GM21576 (cell line): Measurements from ENCODE around the gene MSANTD7.
"Not testable (repeated sequence)": the region's sequence is repeated elsewhere in the genome, so short reads cannot be mapped to it uniquely, and the experiment has no call there.

Experiments
- ATAC-seq: cut with Tn5 transposase; IDR thresholded peaks from one replicate; pipeline ENCODE4 v1.9.1; 2021; ENCODE audit warnings: mild to moderate bottlenecking, moderate library complexity; ENCODE audit not compliant: unreplicated experiment

Gene MSANTD7

DNA sequence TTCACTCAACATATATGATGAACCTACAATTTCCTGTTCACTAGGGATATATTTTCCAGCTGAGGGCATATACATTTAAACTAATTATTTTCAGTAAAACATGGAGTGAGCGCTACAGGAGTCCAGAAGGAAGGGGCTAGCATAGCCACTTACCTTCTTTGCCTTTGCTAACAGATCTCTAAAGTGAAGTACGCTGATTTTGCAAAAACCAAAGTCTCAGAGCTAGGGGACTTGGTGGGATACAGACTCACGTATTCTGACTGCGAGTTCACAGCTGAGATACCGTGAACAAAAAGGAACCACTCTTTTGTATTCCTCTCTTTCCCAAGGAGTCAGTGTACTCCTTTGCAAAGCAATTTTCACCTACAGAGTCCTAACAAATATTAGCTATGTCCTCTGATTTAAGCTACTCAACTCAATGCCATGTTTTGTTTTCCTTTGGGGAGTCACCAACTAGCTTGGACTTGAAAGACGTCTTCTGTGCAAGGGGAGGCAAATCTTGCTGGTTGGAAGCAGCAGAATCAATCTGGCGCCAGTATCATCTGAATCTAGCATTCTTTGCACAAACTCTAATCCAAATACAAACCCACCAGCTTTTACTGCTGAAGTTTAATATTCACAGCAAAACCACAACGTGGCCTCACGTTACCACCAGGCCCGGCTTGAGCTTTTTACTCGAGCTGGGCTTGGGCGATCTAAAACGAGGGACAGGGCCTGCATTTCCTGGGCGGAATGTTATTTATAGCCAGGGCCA lies 926 bp upstream of the MSANTD7 start:
- ATAC-seq, result no peak

DNA sequence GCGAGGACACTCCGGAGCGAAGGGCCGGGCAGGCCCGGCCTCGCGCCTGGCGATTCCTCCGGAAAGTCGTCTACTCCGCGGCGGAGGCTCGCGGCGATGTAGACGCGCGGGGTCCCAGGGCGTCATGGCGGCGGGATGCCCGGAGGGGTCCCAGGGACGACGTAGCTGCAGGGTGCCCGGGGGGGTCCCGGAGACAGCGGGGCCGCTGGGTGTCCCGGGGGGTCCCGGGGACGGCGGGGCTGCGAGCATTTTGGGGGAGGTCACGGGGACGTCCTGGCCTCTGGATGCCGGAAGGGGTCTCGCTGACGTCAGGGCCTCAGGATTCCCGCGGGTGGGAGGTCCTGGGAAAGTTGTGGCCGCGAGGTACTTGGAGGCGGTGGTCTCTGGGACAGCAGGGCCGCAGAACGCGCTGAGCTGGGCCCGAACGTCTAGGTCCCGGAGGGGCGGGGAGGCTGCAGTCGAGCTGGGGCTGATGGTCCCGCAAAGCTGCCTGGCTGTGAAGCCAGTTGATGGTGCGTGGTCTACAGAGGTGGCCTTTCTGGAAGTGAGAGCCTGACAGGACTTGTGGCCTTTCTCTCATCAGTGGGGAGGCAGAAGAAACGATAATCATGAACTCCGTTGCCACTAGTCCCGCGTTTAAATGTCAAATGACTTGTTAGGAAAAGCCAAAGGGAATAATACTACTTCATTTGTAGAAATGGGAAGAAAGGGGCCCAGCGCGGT lies 637 bp downstream of the MSANTD7 start:
- ATAC-seq, result peak; percentile 4

DNA sequence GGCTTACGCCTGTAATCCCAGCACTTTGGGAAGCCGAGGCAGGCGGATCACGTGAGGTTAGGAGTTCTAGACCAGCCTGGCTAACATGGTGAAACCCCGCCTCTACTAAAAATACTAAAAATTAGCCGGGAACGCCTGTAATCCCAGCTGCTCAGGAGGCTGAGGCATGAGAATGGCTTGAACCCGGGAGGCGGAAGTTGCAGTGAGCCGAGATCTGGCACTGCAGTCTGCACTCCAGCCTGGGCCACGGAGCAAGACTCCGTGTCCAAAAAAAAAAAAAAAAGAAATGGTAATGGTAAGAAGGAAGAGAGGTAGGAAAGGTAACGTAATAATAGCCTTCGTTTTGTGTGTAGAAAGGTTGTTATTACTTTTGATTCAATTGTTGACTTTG lies 1.2 kb downstream of the MSANTD7 start:
- ATAC-seq, result no peak

DNA sequence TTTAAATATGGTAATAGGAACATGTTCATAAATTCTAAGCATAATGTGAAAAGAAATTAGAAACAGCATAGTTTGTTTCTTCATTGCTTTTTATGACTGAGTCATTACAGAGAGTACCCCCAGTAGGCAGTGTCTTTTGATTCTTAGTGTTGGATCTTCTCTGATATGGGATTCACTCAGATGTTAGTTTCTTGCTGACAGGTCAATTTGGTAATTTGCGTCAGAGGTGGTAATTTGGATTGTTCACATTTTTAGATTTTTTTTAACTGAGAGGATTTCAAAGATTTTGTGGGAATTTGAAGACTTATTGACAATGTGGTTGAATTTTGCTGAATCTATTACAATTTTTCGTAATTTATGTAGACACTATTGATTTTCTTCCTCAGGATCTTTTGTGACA lies 2.1 kb downstream of the MSANTD7 start:
- ATAC-seq, result no peak

DNA sequence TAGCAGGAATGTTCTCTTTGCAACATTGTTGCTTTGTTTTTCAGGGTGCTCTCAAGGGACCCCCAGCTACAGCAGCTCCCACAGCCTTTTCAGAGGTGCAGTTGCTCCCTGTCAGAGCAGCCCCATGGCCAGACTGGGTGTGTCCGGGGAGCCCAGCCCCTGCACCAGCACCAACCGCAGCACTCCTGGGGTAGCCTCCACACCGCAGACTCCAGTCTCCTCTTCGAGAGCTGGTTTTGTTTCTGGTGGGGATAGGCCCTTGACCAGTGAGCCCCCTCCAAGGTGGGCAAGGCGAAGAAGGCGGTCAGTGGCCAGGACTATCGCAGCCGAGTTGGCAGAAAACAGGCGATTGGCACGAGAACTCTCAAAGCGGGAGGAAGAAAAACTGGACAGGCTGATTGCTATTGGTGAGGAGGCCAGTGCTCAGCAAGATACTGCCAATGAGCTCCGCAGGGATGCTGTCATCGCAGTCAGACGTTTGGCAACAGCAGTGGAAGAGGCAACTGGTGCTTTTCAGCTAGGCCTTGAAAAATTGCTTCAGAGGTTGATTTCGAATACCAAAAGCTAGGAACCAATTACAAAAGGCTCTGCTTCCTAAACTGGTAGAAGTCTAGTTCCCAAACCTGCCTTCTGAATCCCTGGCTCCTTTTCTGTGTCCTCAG lies 5.4 kb downstream of the MSANTD7 start:
- no peak for ATAC-seq

DNA sequence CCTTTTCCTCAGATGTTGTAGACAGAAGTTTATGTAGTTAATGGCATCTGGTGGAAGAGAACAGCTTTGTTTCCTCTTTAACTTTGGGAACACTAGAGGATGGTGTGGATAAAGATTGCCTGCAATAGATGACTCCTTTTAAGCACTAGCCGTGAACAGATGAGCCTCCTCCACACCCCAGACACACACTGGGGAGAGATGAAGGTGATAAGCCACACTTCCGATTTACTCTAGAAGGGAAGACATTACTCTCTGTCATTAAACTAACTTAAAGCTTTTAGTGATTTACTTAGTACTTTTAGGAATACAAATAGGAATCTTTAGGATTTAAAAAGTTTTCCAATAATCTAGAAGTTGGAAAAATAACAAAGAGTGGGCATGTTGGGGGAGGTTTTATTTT lies 6.8 kb downstream of the MSANTD7 start:
- no peak for ATAC-seq

DNA sequence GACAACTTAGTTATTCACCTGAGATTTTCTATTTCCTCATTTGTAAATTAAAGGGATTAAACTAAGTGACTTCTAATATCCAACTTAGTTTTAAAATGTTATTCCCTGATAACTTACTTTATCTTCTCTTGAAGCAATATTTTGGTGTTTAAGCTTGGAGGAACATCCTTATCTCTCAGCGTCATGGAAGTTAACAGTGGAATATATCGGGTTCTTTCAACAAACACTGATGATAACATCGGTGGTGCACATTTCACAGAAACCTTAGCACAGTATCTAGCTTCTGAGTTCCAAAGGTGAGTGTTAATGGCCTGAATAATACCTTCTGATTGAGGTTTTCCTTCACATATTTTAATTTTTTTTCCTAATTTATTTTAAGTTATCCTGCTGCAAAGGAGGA lies 14.1 kb downstream of the MSANTD7 start:
- ATAC-seq, result no peak

DNA sequence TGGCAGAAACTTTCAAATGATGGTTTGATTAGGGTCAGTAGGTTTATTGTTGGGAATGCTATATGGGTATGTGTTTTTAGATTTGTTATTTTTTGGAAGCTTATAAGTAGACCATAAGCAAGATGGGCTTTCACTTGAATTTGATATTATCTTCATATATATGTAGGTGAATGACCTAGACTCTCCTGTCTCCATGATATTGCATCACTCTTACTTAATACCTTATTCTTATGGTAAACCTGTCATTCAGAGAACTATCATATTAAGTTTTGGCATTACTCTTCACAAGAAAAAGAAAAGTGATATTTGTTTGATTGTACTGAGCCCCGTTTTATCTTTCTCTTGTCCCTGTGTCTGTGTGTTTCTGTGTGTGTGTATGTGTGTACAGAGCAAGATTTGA lies 17.3 kb downstream of the MSANTD7 start:
- ATAC-seq, result no peak

DNA sequence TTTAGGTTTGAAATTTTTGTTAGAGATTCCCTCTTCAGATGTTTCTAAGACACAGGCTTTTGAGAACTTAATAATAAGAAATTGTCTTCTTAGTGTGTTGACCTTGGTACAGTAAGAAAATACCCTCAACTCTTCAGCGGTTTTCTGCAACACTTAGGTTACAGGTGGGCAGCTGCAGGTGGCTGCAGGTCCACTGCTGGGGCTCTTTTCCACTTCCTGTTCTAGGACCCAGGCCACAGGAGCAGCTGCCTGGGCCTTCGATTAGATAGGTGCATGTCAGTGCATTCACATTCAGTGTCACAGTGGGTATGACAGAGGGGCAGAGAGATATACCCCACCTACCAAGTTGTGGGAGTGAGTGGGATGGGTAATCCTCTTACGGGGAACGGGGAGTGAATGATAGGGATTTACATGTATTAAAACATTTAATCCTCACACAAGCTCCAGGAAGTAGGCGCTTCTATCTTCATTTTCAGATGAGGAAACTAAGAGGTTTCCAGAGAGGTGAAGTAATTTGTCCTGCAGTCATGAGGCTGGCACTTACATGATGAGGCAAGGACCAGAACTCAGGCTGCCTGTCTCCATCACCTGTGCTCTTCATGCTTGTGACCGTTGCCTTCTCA lies 20.3 kb downstream of the MSANTD7 start:
- no peak for ATAC-seq

DNA sequence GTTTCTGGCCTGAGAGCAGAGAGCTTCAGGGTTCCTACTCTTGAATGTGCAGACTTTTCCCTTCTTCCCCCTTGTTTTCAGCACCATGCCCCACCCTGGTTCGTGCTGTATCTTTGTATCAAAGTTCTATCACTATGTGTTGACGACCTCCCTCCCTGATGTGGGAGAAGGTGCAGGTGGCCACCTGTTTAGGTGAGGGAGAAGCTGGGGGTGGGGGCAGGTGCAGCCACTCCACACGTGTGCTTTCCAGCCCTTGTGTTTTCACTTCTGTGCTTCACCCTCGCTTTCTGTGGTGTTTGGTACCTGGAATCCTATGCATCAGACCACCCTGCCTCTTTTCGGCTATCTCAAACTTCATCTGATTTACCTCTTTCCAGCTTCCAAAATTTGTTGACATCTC lies 20.9 kb downstream of the MSANTD7 start:
- ATAC-seq, result no peak

DNA sequence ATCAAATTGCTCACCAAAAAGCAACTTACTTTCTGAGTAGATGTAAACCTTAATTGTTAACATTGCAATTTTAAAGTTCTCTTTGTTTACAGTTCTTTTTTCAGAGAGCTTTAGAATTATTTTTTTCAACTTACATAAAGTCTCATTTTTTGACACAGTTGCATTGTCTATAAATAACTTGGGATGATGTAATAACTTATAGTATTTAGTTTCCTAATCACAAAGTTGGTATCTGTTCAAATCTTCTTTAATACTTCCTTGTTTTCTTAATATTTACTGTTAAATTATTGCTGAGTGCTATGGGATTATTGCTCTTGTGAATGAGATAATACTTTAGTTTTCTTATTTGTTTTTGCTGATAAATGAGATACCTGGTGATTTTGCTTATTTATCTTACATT lies 21.7 kb downstream of the MSANTD7 start:
- ATAC-seq, result no peak

DNA sequence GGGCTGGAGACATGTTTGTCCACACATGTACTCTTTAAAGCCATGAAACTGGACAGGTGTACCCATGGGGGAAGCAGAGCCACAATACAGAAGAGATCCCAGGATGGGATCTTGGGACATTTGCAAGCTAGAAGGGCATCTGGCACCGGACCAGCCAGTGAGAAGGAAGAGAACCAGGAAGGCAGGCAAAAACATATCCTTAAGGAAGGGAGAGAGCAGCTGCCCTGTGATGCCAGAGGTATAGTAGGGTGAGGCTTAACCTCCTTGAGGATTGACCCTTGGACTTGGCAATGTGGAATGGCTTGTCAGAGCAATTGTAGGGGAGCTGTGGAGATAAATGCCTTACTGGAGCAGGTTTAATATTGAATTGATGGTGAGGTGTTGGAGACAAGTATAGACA lies 22.7 kb downstream of the MSANTD7 start:
- ATAC-seq, result no peak

DNA sequence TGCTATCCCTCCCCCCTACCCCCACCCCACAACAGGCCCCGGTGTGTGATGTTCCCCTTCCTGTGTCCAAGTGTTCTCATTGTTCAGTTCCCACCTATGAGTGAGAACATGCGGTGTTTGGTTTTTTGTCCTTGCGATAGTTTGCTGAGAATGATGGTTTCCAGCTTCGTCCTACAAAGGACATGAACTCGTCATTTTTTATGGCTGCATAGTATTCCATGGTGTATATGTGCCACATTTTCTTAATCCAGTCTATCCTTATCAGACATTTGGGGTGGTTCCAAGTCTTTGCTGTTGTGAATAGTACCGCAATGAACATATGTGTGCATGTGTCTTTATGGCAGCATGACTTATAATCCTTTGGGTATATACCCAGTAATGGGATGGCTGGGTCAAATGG lies 26.4 kb downstream of the MSANTD7 start:
- ATAC-seq, result not testable (repeated sequence)

DNA sequence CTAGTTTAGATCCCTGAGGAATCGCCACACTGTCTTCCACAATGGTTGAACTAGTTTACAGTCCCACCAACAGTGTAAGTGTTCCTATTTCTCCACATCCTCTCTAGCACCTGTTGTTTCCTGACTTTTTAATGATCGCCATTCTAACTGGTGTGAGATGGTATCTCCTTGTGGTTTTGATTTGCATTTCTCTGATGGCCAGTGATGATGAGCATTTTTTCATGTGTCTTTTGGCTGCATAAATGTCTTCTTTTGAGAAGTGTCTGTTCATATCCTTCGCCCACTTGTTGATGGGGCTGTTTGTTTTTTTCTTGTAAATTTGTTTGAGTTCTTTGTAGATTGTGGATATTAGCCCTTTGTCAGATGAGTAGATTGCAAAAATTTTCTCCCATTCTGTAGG lies 26.8 kb downstream of the MSANTD7 start:
- ATAC-seq, result not testable (repeated sequence)

DNA sequence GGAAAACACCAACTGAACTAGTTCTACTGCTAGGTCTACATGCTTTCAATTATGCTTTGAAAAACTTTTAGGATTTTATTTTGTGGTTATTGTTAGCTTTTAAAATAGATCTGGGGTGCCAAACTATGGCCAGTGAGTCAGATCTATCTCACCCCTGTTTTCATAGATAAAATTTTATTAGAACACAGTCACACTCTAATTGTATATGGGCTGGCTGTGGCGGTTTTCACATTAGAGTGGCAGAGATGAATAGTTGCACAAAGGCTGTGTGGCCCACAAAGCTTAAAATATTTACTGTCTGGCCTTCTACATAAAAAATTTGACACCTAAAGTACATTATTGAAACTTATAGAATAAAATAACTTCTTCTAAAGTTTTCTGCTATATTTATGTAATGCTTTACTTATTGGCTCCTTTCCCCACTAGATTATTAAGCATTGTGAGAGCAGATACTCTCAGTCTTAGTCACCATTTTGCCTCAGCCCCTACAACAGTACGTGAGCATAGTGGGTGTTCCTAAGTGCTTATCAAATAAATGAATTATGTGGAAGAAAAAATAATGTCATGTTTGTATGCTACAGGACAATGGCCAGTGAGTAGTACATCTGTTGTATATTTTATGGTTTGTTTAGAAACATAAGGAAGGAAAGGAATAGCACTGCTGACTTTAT lies 35.1 kb downstream of the MSANTD7 start:
- no peak for ATAC-seq

DNA sequence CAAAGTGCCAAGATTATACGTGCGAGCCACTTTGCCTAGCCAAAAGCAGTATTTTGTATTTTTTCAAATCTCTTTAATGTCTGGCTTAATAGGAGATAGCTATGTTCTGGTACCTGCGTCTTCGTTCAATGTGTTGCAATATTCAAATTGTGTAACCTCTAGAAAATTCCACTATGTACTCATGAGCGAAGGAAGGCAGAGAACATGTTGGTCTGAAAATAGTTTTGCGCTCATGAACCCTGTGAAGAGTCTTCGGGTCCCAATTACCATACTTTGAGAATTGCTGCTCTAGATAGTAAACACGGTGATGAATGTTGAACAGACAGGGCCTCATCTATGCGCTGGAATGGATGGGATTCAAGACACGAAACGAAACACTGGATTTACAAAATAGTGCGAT lies 37.8 kb downstream of the MSANTD7 start:
- ATAC-seq, result no peak

DNA sequence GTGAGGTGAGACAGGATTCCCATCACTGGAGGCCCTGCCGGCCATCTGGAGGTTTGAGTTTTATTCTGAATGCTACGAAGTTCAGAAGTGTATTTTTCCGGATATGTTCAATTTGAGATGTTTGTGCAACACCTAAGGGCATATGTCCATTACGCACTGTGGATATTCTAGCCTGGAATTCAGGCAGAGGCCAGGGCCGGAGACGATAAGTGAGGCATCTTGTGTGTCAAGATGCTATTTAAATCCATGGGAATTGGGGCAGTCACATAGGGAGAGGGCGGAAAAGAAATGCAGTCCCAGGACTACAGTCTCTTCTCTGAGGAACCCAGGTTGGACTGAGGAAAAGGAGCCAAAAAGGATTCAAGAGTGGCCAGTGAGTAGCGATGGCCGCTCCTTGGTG lies 38.7 kb downstream of the MSANTD7 start:
- no peak for ATAC-seq

DNA sequence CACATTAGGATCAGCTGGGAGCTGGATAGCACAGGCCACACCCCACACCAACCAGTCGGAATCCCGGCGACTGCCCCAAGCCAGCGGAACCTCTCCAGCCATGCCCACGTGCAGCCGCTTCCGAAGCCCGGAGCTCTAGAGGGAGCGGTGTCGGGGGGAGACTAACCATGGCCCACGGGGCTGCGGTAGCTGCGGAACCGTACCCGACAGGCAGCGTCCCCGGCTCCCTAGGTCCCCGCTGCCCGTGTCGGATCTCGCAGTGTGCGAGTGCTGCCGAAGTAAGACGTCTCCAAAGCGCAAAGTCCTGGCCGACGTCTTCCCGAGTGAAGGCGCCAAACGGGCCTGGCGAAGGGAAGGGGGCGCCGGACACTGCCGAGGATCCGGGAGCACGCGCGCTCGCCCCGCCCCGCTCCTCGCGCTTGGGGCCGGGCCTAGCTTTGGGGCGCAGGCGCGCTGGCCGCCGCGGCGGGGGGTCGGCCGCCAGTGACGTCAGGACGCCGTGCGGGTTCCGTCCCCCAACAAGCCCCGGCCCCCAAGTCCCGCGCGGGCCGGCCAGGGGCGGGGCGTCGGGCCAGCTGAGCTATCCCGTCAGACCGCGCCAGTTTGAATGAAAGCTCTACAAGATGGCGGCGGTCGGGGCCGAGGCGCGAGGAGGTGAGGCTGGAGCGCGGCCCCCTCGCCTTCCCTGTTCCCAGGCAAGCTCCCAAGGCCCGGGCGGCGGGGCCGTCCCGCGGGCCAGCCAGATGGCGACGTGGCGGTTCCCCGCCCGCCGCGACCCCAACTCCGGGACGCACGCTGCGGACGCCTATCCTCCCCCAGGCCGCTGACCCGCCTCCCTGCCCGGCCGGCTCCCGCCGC lies 40.4 kb downstream of the MSANTD7 start, which contains the start of gene SUV39H2:
Gene SUV39H2 (plus strand): TSS at position 601 of the 858 bp plus-strand sequence. CDS start 23 bp downstream, at position 624.
- ATAC-seq, result peak; percentile 86

DNA sequence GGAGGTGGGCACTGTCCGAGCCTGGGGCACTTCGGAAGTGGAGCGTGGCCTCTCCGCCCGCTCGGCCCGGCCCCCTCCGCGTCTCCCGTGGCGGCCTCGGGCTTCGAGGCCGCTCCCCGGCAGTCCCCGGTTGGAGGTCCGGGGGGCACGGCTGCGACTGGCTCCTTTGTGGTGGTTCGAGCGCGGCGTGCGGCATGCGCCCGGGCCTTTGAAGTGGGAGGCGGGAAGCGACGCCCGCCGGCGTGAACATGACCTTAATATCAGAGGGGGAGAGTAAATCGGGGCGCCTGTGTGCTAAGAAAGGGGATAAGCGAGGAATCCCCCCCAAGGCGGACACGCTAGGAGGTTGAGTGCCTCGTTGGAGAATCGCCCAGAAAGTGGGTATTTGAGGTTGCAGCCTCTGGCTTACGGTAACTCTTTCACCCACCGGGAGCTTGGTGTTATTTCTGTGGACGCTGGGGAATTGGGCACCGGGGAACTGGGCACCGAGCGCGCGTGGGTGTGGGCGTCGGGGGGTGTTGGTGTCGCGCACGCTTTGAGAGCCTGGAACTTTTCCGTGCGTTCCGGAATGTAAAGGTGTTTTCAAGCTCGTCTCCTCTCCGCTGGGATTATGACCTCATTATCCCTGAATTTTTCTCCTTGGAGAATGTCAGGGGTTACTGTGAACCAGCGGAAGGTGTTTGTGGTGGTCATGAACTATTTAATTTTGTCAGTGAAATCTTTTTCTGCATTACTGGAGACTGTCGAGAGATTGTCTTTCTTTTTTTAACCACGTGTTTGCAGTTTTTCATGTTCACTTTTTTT lies 41.2 kb downstream of the MSANTD7 start:
- ATAC-seq, result peak; percentile 15
